Neutrophil (primary cell): ENCODE data around the gene AKAP6.

Source experiments
- H3K27ac ChIP-seq: fragments of 200-600 bp; sonication (generic); 2 replicates; pipeline ENCODE4 v1.5.1; 2016; ENCODE audit warnings: mild to moderate bottlenecking, moderate library complexity
- H3K27me3 ChIP-seq: fragments of 200-600 bp; sonication (generic); 2 replicates; pipeline ENCODE4 v1.6.0; 2016; ENCODE audit warnings: mild to moderate bottlenecking
- H3K36me3 ChIP-seq: fragments of 200-600 bp; sonication (generic); 2 replicates; pipeline ENCODE4 v1.5.1; 2017
- H3K4me1 ChIP-seq, 2 experiments: fragments of 200-600 bp in 1 of 2; sonication (generic) in 1 of 2; 1 replicate in 1 of 2; 2 replicates in 1 of 2; pipeline versions ENCODE4 v1.5.1 to v1.6.1; 2013 to 2016; ENCODE audit warnings: low read depth in 1 of 2, low read length in 1 of 2, mild to moderate bottlenecking in 1 of 2, moderate library complexity in 1 of 2; ENCODE audit not compliant: control insufficient read depth in 1 of 2, insufficient read depth in 1 of 2
- H3K4me3 ChIP-seq, 2 experiments: fragments of 200-600 bp in 1 of 2; sonication (generic) in 1 of 2; 1 replicate in 1 of 2; 2 replicates in 1 of 2; pipeline ENCODE4 v1.5.1; 2013 to 2016; ENCODE audit warnings: low read depth in 1 of 2, low read length in 1 of 2, mild to moderate bottlenecking in 1 of 2, moderate library complexity in 1 of 2
- H3K9me3 ChIP-seq: fragments of 200-600 bp; sonication (generic); 2 replicates; pipeline ENCODE4 v1.5.1; 2016
- TF ChIP-seq, protein P1 (sequence below): fragments of 200-600 bp; sonication (generic); IDR thresholded peaks from 2 replicates; pipeline ENCODE4 v1.5.1; 2016; ENCODE audit warnings: antibody characterized with exemption

Gene AKAP6

GRCh38 chr14:32821964-32822653 is 493.0 kb downstream of the AKAP6 start:
- Histone ChIP-seq H3K27me3 (no peaks in the 10 kb centered on the region), H3K4me3 (no peak overlapping the region), H3K27ac (no peak overlapping the region), H3K9me3 (no peaks in the 10 kb centered on the region), H3K36me3 (no peaks in the 10 kb centered on the region), H3K4me1 (no peaks in the 10 kb centered on the region)
- TF ChIP-seq, protein P1, sequence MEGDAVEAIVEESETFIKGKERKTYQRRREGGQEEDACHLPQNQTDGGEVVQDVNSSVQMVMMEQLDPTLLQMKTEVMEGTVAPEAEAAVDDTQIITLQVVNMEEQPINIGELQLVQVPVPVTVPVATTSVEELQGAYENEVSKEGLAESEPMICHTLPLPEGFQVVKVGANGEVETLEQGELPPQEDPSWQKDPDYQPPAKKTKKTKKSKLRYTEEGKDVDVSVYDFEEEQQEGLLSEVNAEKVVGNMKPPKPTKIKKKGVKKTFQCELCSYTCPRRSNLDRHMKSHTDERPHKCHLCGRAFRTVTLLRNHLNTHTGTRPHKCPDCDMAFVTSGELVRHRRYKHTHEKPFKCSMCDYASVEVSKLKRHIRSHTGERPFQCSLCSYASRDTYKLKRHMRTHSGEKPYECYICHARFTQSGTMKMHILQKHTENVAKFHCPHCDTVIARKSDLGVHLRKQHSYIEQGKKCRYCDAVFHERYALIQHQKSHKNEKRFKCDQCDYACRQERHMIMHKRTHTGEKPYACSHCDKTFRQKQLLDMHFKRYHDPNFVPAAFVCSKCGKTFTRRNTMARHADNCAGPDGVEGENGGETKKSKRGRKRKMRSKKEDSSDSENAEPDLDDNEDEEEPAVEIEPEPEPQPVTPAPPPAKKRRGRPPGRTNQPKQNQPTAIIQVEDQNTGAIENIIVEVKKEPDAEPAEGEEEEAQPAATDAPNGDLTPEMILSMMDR, result no peak

DNA sequence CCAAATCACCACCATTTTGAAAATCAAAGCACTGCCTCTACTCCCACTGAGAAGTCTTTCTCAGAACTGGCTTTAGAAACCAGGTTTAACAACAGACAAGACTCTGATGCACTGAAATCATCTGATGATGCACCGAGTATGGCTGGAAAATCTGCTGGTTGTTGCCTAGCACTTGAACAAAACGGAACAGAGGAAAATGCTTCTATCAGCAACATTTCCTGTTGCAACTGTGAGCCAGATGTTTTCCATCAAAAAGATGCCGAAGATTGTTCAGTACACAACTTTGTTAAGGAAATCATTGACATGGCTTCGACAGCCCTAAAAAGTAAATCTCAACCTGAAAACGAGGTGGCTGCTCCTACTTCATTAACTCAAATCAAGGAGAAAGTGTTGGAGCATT is 494.6 kb downstream of the AKAP6 start:
- H3K36me3 ChIP-seq, result no peaks in the 10 kb centered on the region
- TF ChIP-seq, protein P1, result no peak
- no peak overlapping the region for H3K27ac ChIP-seq
- H3K27me3 ChIP-seq, result no peaks in the 10 kb centered on the region
- no peak overlapping the region for H3K4me3 ChIP-seq
- H3K9me3 ChIP-seq, result no peaks in the 10 kb centered on the region
- no peaks in the 10 kb centered on the region for H3K4me1 ChIP-seq

GRCh38 chr14:32824195-32824594 is 495.1 kb downstream of the AKAP6 start:
- Histone ChIP-seq H3K27ac (no peak overlapping the region), H3K9me3 (no peaks in the 10 kb centered on the region), H3K36me3 (no peaks in the 10 kb centered on the region), H3K27me3 (no peaks in the 10 kb centered on the region), H3K4me3 (no peak overlapping the region), H3K4me1 (no peaks in the 10 kb centered on the region)
- TF ChIP-seq, protein P1, result no peak

GRCh38 chr14:32825058-32825457 is 496.0 kb downstream of the AKAP6 start:
- TF ChIP-seq, protein P1, result no peak
- Histone ChIP-seq H3K4me3 (no peak overlapping the region), H3K27me3 (no peaks in the 10 kb centered on the region)

DNA sequence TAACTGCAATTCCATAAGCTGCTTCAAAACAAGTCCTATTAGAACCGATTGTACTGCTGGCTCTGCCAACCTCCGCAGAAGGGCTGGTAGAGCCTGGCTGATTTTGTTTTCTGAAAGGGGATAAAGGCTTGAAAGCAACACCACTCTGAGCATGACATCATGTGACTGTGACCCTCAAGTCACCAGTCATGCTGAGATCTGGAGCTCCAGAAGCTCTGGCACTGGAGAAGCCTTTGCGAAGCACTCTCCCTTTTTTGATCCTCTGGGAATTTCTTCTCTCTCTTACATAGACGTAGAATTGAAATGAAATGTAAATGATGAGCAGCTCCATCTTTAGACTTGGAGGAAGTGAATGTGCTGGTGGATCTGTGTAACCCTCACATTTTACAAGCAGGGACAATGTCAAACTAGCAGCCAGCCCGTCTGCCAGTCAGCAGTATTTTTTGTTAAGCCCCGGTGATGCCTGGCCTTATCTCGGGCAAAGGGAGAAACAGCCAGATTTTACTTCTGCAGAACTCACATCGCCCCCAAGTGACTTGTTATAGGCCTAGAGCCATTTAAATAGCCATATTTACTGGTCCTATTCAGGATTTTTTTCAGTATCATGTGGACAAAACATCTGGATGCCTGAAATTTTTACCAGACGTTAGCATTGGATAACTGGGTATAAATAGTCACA is 497.4 kb downstream of the AKAP6 start:
- H3K4me1 ChIP-seq, result no peaks in the 10 kb centered on the region
- TF ChIP-seq, protein P1, result no peak
- H3K27ac ChIP-seq, result no peak overlapping the region
- H3K27me3 ChIP-seq, result no peaks in the 10 kb centered on the region
- H3K36me3 ChIP-seq, result no peaks in the 10 kb centered on the region
- no peaks in the 10 kb centered on the region for H3K9me3 ChIP-seq
- no peak overlapping the region for H3K4me3 ChIP-seq

More at GRCh38 chr14:32825058-32825457, 496.0 kb downstream of the AKAP6 start:
- Histone ChIP-seq H3K27ac (no peak overlapping the region), H3K36me3 (no peaks in the 10 kb centered on the region), H3K9me3 (no peaks in the 10 kb centered on the region), H3K4me1 (no peaks in the 10 kb centered on the region)
